Motor neuron (in vitro differentiated cells): ENCODE measurements around the gene TLR1. TPM values are rescaled to one million over a fixed set of nuclear protein-coding genes. Genes with fewer than 3 reads are reported as not detected.

Source experiments
- total RNA-seq, 8 experiments: library from RNA; unstranded; fragments of 300-600 nt; gene quantifications; 2 replicates each; pipeline versions ENCODE4 v1.2.3 to v1.2.4, GENCODE V29; 2022

Gene TLR1
- total RNA-seq, 8 experiments from 2014 or later: 0.23 to 4.6 (median 0.85) TPM; not detected in 2

Other genes with a start within 250 kb of the TLR1 start
- 10 to 100 TPM; 16.2 to 70.0 (median 26.2) TPM for gene KLF3, start 140.6 kb downstream of the TLR1 start, total RNA-seq
- under 1 TPM in 3 of 8 experiments, not detected in 5; 0.11 to 0.28 (median 0.18) TPM for gene TLR10, start 21.8 kb downstream of the TLR1 start, total RNA-seq
- gene TLR6, start 52.0 kb upstream of the TLR1 start, total RNA-seq: 1 to 10 TPM in 1 of 8 experiments, under 1 TPM in 7; 0.09 to 2.7 (median 0.27) TPM
- 10 to 100 TPM in 4 of 8 experiments, 1 to 10 TPM in 4; 6.4 to 88.4 (median 9.7) TPM for gene FAM114A1, start 63.0 kb upstream of the TLR1 start, total RNA-seq
- under 1 TPM in 4 of 8 experiments, not detected in 4; 0.08 to 0.64 (median 0.27) TPM for gene TMEM156, start 227.6 kb upstream of the TLR1 start, total RNA-seq